GM12873 (cell line): ENCODE data around the gene RGCC.

Source experiments
- TF ChIP-seq, protein P1 (sequence below): IDR thresholded peaks from 2 replicates; pipeline ENCODE4 v1.5.1; 2012; ENCODE audit warnings: low read depth, mild to moderate bottlenecking, moderate library complexity, low read length, control low read depth; ENCODE audit not compliant: insufficient read depth; ENCODE audit errors: missing control alignments

RGCC gene

DNA sequence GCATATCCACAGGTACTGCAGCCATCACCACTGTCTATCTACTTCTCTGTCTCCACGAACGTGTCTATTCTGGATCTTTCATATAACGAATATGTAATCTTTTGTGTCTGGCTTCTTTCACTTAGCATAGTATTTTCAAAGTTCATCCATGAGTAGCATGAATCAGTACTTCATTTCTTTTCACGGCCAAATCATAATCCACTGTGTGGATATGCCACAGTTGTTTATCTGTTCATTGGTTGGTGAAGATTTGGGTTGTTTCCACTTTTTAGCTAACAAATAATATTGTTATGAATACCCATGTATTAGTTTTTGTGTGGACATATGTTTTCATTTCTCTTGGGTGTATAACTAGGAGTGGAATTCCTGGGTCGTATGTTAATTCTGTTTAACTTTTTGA, 14.4 kb downstream of the RGCC start:
- TF ChIP-seq, protein P1, sequence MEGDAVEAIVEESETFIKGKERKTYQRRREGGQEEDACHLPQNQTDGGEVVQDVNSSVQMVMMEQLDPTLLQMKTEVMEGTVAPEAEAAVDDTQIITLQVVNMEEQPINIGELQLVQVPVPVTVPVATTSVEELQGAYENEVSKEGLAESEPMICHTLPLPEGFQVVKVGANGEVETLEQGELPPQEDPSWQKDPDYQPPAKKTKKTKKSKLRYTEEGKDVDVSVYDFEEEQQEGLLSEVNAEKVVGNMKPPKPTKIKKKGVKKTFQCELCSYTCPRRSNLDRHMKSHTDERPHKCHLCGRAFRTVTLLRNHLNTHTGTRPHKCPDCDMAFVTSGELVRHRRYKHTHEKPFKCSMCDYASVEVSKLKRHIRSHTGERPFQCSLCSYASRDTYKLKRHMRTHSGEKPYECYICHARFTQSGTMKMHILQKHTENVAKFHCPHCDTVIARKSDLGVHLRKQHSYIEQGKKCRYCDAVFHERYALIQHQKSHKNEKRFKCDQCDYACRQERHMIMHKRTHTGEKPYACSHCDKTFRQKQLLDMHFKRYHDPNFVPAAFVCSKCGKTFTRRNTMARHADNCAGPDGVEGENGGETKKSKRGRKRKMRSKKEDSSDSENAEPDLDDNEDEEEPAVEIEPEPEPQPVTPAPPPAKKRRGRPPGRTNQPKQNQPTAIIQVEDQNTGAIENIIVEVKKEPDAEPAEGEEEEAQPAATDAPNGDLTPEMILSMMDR = no peak

DNA sequence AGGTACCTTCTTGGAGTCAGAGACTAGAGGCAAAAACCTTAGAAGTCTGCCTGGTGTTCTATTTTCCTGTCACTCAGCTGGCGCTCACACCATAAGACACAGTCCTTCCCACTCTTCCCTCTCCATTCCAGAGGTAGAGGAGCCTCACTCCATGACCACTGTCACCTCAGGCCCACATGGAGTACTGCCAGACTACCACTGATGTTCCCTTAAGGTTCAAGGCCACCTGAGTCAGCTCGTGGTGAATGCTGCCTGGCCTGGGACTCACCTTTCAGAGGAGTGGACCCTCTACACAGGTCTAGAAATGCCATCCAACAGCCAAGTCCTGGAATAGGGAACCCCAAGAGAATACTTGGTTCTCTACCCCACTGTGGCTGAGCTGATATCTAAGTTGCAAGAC, 29.9 kb downstream of the RGCC start:
- TF ChIP-seq, protein P1 = no peak

DNA sequence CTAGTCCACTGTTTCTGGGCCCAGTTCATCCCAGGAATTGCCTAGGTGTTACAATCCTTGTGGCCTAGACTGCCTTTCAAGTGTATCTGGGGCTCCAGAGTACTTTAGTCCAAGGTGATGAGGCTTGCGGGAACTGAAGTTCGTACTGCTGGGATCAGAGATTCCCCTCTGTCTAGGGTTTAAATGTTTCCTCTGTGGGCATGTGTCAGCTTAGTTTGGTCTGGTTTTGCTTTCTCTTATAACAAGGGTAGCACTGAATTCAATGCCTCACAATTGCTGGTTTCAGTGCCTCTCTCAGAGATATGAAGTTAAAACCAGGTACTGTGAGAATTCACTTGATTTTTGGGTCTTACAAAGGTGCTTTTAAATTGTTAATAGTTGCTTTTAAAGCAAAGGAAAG, 30.8 kb downstream of the RGCC start:
- TF ChIP-seq, protein P1 = no peak

DNA sequence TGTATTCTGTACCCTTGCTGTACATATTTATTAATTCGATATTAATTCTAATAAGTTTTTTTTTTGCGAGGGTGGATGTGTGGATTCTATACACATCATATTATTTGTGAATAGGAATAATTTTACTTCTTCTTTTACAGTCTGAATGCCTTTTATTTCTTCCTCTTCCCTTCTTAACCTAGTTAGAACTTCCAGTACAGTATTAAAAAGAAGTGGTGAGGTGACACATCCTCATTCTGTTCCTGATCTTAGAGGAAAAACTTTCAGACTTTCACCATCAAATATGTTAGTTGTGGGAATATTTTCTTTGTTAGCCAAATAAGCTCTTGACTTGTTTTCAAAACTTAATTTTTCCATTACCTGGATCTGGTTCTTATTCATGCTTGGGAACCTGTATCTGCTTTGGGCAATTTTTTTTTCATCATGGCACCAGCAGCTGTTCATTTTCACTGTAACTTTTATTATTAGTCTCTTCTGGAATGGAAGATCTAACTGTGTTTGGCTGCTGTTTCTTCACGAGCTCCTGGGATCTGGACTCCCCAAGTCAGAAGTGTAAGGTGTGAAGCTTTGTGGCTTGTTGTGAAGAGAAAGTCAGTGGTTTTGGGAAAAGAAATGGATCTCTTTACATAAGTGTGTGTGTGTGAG, 33.1 kb downstream of the RGCC start:
- TF ChIP-seq, protein P1 = no peak

DNA sequence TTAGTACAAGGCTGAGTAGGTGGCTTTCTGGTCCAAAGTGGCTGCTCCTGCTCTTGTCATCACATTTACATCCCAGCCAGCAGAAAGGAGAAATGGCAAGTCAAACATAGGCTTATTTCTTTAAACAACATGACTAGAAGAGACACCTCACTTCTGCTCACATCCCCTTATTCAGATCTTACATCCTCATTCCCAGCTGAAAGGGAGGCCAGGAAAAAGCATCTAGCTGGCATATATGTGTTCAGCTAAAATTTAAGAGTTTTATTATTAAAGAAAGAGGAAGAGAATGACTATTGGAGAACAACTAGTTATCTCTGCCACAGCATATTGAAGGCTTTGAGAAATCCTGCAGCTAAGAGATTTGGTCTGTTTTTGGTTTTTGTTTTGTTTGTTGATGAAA, 34.1 kb downstream of the RGCC start:
- TF ChIP-seq, protein P1 = no peak

DNA sequence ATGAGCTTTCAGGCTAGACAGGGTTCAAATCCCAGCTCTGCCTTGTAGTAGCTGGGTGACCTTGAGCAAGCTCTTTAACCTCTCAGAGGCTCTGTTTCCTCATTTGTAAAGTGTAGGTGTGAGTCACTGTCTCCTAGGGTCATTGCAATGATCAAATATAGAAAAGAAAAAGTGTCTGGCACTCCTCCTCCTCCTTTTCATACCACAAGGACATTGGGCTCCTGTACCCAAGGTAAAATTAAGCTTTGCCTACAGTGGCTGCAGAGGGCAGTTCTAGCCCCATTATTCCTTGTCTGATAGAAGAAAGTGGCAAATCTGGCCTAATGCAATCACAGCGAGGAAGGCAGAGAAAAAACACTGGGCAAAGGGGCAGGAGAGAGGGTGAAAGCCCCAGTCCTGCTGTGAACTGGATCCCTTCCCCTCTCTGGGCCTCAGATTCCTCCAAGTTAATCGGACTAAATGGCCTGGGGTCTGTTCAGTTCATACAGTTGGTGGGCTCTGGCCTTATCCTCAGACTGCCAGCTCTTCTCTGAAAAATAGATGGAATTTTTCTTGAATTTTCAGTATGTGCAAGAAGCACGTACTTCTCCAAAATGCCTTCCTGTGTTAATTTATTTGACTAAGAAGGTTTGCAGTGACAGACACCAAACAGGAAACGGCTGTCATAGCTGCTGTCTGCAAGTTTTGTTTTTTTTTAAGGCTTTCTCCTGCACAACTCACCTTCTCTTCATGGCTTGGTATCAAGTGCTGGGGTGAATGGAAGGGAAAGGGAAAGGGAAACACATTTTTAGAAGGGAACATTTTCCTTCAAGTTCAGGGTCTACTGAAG, 35.3 kb downstream of the RGCC start:
- TF ChIP-seq, protein P1 = no peak

DNA sequence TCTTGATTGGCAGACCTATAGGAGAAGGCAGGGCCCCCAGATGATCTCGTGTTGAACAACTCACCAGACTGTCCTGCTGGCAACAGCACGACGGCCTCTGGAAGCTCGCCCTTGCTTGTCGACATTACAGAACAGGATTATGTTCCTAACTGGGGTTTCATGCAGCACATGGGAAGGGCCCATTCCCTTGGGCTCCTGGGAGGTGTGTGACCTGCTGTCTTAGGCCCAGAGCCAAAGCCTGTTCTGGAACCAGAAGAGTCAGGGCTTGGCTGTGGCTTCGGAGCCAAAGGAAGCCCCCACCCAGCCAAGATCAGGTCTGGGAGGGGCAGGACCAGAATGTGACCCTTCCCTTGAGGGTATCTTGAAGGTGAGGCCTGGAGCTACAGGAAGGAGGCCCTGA, 36.9 kb downstream of the RGCC start:
- TF ChIP-seq, protein P1 = no peak
